Body of pancreas (tissue), 4 donors: ENCODE results near the gene RAD50. TPM values are rescaled to one million over a fixed set of nuclear protein-coding genes. Genes with fewer than 3 reads are reported as not detected.

Experiments
- ATAC-seq: fragments of 150-250 bp; one replicate; pipeline ENCODE4 v1.9.1; 2016
- DNase-seq, 4 donors: peaks; one replicate each; pipeline ENCODE4 v3.0.0-alpha.2; 2019
- H3K27ac ChIP-seq, 4 donors: fragments of 200-600 bp; sonication (generic); 1 replicate in 3 of 4; 2 replicates in 1 of 4; pipeline versions ENCODE4 v1.5.1 to v1.6.1; 2016 to 2019; ENCODE audit warnings: mild to moderate bottlenecking in 1 of 4, mixed read lengths in 1 of 4, moderate library complexity in 1 of 4
- H3K27me3 ChIP-seq, 2 donors: fragments of 200-600 bp; sonication (generic); one replicate each; pipeline ENCODE4 v1.6.0; 2016; ENCODE audit warnings: mild to moderate bottlenecking in 1 of 2
- H3K36me3 ChIP-seq, 2 donors: fragments of 200-600 bp; sonication (generic); replicated peaks in 1 of 2; 2 replicates each; pipeline ENCODE4 v1.5.1; 2016; ENCODE audit warnings: low read depth in 2 of 2; ENCODE audit not compliant: insufficient read depth in 1 of 2
- H3K4me1 ChIP-seq: fragments of 200-600 bp; sonication (generic); one replicate; pipeline ENCODE4 v1.6.0; 2016
- H3K4me3 ChIP-seq, 2 donors: fragments of 200-600 bp; sonication (generic); 1 replicate in 1 of 2; 2 replicates in 1 of 2; pipeline ENCODE4 v1.5.1; 2016 to 2019
- H3K9me3 ChIP-seq, 3 donors: fragments of 200-600 bp; sonication (generic); 1 replicate in 2 of 3; 2 replicates in 1 of 3; pipeline ENCODE4 v1.5.1; 2016
- POLR2A ChIP-seq, 3 donors: fragments of 450-650 bp; IDR thresholded peaks; one replicate each; pipeline ENCODE4 v1.6.1; 2016; ENCODE audit warnings: antibody characterized with exemption in 3 of 3, mild to moderate bottlenecking in 2 of 3
- WGBS, 2 donors: methylation state at CpG; one replicate each; pipeline ENCODE4 v1.1.5; 2017; 5-methylcytosine and 5-hydroxymethylcytosine counted together
- intact Hi-C: fragments of 100-400 bp; cut with DNase I; formaldehyde crosslinking; loops from one replicate; pipeline ENCODE4 v1.15.1; 2023
- total RNA-seq, 2 donors: library from RNA; depleted of rRNA; stranded (reverse); fragments of >200 nt; gene quantifications; one replicate each; pipeline ENCODE4 v1.1.0, GENCODE V29; 2016
- TF ChIP-seq, protein P1 (sequence below), 7 experiments: fragments of 450-650 bp in 4 of 7; fragments of 200-600 bp in 3 of 7; sonication (generic) in 3 of 7; IDR thresholded peaks; one replicate each; pipeline ENCODE4 v1.5.1; 2016 to 2019; ENCODE audit warnings: antibody characterized with exemption in 7 of 7

Gene RAD50
- total RNA-seq, 2 donors from 2014 or later, result 18.7 to 42.5 TPM

DNA sequence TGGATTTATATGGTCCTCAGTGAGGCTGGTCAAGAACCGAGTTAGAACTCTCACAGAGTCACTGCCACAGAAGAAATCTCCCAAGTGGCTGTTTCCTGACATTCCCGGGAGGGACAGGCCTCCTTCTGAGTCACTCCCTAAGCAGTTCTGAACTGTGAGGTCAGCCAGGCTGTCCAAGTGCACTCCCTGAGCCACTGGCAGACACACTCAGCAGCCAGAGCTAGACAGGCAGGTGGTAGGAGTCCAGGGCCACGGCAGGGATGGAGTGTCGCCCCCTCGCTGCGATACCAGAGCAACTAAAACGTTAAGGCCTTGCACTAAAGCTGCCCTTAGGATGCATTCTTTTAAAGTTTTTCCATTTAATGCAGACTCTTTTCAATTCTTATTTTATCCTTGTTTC lies 120.4 kb downstream of the RAD50 start:
- Histone ChIP-seq H3K27ac (no peak overlapping the region), H3K27me3 (no peaks in the 10 kb centered on the region), H3K4me1 (no peaks in the 10 kb centered on the region), H3K4me3 (no peak overlapping the region), H3K9me3 (no peaks in the 10 kb centered on the region), H3K36me3 (no peaks in the 10 kb centered on the region)
- ATAC-seq, result no peak
- 57 to 62% methylated on average over 6 to 7 of the region's 7 CpGs for whole genome bisulfite sequencing, 2 donors
- TF ChIP-seq, protein P1, sequence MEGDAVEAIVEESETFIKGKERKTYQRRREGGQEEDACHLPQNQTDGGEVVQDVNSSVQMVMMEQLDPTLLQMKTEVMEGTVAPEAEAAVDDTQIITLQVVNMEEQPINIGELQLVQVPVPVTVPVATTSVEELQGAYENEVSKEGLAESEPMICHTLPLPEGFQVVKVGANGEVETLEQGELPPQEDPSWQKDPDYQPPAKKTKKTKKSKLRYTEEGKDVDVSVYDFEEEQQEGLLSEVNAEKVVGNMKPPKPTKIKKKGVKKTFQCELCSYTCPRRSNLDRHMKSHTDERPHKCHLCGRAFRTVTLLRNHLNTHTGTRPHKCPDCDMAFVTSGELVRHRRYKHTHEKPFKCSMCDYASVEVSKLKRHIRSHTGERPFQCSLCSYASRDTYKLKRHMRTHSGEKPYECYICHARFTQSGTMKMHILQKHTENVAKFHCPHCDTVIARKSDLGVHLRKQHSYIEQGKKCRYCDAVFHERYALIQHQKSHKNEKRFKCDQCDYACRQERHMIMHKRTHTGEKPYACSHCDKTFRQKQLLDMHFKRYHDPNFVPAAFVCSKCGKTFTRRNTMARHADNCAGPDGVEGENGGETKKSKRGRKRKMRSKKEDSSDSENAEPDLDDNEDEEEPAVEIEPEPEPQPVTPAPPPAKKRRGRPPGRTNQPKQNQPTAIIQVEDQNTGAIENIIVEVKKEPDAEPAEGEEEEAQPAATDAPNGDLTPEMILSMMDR (IDR thresholded peaks at IDR 0.05), result no peak
- no peak for TF ChIP-seq POLR2A (IDR thresholded peaks at IDR 0.05)
- intact Hi-C loops, result no loop called here
- peak; percentile 14 to 57 (median 28) for DNase-seq

DNA sequence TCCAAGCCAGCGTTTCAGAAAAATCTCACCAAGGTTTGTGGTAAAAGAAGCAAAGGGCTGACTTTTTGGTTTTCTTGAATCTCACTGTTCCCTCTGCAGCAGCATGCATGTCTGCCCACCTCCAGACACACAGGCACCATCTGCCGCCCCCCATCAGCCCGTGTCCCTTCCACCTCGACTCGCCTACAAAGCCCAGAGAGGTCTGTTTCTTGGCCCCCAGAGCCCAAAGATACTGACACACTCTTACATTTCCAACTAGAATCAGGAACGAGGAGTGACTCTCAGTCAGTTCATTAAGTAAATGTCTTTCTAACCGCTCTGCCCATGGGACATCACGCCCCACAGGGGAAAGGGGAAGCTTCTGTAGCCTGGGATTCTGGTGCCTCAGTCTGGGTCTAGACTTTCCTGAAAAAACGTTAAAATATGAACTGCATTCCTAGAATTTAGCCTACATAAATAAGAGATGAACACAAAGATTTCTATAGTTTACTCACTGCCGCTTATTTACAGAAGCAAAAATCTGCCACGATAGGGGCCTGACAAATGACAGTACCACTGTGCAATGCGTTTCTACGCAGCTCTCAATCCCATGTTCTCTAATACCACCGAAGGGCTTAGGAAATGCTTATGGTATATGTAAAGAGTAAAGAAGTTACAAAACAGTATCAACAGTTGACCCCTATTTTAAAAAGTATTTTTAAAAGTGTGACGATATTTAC lies 121.1 kb downstream of the RAD50 start:
- H3K36me3 ChIP-seq, result no peaks in the 10 kb centered on the region
- H3K9me3 ChIP-seq, result no peaks in the 10 kb centered on the region
- 78 to 85% methylated on average over 15 of the region's 15 CpGs for WGBS, 2 donors
- TF ChIP-seq, protein P1 (IDR thresholded peaks at IDR 0.05), result no peak
- no peak for TF ChIP-seq POLR2A (IDR thresholded peaks at IDR 0.05)
- no peaks in the 10 kb centered on the region for H3K4me1 ChIP-seq
- H3K27ac ChIP-seq, result no peak overlapping the region
- intact Hi-C loops, result no loop called here
- DNase-seq, result no peak
- ATAC-seq, result no peak
- no peak overlapping the region for H3K4me3 ChIP-seq
- H3K27me3 ChIP-seq, result no peaks in the 10 kb centered on the region

DNA sequence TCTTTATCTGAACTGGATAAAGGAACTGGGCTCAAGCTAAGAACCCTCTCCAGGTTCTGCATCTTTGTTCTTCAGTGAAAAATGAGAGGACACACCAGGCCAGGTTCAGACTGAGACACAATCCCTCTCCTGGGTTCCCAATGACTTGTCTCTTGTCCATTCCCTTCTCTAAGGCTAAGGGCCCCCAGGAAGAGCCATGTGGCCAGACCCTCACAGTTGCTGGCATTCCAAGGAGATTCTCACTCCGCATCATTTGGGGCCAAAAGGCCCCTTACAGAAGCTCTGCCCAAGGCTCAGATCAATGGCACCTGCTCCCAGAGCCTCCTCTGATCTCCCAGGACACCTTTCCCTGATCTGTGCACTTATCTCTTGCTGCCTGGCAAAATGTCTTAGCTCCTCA lies 122.0 kb downstream of the RAD50 start:
- 70 to 100% methylated on average over 1 of the region's 1 CpG for WGBS, 2 donors
- no peak overlapping the region for H3K27ac ChIP-seq
- H3K4me3 ChIP-seq, result no peak overlapping the region
- DNase-seq (no peak), ATAC-seq (no peak)
- H3K9me3 ChIP-seq, result no peaks in the 10 kb centered on the region
- H3K4me1 ChIP-seq, result no peaks in the 10 kb centered on the region
- no peaks in the 10 kb centered on the region for H3K27me3 ChIP-seq
- H3K36me3 ChIP-seq, result no peaks in the 10 kb centered on the region
- TF ChIP-seq, protein P1 (IDR thresholded peaks at IDR 0.05), result no peak
- no peak for TF ChIP-seq POLR2A (IDR thresholded peaks at IDR 0.05)
- intact Hi-C loops, result no loop called here

DNA sequence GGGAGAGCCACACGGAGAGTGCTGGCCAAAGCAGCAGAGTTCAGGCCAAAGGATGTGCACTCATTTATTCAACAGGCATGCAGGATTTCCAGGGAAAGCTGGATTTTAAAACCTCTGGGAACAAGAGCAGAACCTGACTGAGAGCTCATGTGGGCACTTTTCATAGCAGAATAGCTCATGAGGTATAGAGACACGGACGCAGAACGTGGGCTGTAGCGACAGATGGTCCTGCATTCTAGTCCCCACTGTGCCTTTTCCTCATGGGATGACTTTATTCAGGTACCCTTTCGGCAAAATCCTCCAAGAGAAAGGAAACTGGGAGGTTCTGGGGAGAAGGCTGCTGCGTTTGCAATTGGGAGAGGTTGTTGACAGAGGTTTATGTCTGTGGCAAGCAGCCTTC lies 122.4 kb downstream of the RAD50 start:
- no peak for ATAC-seq
- H3K4me3 ChIP-seq, result no peak overlapping the region
- no peaks in the 10 kb centered on the region for H3K4me1 ChIP-seq
- H3K36me3 ChIP-seq, result no peaks in the 10 kb centered on the region
- no peak for DNase-seq
- no peaks in the 10 kb centered on the region for H3K27me3 ChIP-seq
- TF ChIP-seq POLR2A (IDR thresholded peaks at IDR 0.05), result no peak
- TF ChIP-seq, protein P1 (IDR thresholded peaks at IDR 0.05), result no peak
- no peaks in the 10 kb centered on the region for H3K9me3 ChIP-seq
- 91 to 98% methylated on average over 7 of the region's 7 CpGs for WGBS, 2 donors
- intact Hi-C loops, result no loop called here
- H3K27ac ChIP-seq, result no peak overlapping the region
